ENCODE data around the gene MRPL50. TPM values are rescaled to one million over a fixed set of nuclear protein-coding genes. Genes with fewer than 3 reads are reported as not detected.

Gene MRPL50
- total RNA-seq (2014; rRNA removed; shearing (Covaris generic); ENCODE audit: low replicate concordance) = 14.3 and 18.6 TPM in 2 replicates

DNA sequence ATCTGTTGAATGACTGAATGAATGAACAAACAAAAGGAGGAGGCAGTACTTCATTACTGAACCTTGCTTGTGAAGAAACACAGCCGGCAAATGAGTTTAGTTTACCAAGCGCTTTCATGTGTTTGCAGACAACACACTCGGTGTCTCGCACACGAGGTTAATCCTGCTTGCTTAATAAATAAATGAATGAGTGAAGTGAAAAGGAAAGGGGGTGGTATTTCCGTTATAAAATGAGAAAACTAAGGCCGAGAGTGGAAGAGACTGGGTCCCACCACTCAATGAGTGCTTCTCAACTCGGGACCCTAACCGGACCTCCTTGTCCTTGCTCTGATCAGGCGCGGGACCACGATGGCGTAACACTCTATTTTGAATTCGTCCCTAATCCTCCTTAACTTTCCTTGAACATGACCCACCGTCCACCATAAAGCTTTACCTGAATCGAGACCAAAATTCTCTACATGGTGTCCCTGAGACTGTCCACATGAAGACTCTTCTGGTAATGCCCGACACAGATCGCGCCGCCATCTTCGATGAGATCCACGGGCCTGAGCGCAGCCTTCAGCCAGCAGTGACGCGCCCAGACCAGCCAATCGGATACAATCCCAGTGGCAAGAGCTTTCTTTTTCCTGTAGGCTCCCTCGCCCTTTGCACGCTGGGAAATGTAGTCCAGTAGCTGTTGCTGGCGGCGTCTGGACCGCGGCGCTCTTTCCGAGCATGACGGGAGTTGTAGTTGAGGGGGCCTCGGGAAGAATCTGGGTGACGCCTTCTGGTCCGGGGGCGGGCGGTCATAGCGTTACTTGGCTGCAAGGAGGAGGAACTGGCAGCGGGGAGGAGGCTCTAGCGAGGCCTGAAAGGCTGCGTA, at the start of gene MRPL50, which contains the start of gene ZNF189:
Gene MRPL50, minus strand, starts transcription at position 551 of the 862 bp plus-strand sequence. Its CDS starts 26 bp downstream, at position 525.
Gene ZNF189, plus strand, starts transcription at position 784 of the 862 bp plus-strand sequence. CDS start 306 bp downstream, outside the sequence.
- H3K27me3 ChIP-seq = no peaks in the 10 kb centered on the region
- DNase-seq = peak; percentile 99
- H3K4me3 ChIP-seq = peak within 1 kb of the TSS; percentile 75
- H3K9me3 ChIP-seq = peaks cover 15% of the 10 kb centered on the region
- peaks cover 71% of the 10 kb centered on the region for H3K36me3 ChIP-seq

DNA sequence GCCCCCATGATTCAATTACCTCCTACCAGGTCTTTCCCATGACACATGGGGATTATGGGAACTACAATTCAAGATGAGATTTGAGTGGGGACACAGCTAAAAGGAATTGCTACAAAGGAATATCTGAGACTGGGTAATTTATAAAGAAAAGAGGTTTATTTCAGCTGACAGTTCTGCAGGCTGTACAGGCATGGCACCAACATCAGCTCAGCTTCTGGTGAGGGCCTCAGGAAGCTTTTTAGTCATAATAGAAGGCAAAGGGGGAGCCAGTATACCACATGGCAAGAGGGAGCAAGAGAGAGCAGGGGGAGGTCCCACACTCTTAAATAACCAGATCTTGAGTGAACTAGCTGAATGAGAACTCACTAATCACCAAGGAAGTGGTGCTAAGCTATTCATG, 48.3 kb upstream of the MRPL50 start:
- H3K27me3 ChIP-seq = no peaks in the 10 kb centered on the region
- H3K4me3 ChIP-seq = no peak overlapping the region
- H3K9me3 ChIP-seq = no peaks in the 10 kb centered on the region
- DNase-seq = no peak
- no peaks in the 10 kb centered on the region for H3K36me3 ChIP-seq

DNA sequence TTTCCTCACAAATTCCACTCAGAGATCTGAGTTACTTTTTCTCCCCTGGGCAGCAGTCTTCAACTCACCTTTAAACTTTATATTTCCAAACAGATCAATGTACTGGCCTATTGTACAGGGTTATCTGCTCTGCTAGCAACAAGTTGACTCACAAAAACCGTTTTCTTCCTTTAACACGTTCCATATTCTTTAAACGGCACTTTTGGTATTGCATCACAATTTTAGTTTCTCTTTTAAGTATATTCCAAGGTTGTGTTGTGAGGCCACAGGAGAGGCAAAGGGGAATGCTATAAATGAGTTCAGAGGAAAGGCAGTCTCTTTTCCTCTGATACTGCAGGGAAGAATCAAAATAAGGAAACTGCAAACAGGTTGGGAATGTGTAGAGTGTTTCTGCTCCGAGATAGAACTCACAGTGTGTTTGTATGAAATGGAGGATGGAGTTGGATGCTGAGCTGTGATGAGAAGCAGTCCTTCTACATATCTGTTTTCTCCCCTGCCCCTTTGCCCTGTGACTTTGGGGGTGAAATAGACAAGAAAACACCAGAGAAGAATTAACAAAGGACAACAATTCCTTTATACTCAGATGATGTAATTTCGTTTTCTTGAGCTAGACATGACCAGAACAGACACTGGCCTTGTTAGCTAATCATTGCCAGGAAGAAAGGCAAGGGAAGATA, 47.1 kb upstream of the MRPL50 start:
- DNase-seq = no peak
- Histone ChIP-seq H3K36me3 (no peaks in the 10 kb centered on the region), H3K9me3 (no peaks in the 10 kb centered on the region), H3K27me3 (no peaks in the 10 kb centered on the region), H3K4me3 (peak overlapping the region; percentile 32)

DNA sequence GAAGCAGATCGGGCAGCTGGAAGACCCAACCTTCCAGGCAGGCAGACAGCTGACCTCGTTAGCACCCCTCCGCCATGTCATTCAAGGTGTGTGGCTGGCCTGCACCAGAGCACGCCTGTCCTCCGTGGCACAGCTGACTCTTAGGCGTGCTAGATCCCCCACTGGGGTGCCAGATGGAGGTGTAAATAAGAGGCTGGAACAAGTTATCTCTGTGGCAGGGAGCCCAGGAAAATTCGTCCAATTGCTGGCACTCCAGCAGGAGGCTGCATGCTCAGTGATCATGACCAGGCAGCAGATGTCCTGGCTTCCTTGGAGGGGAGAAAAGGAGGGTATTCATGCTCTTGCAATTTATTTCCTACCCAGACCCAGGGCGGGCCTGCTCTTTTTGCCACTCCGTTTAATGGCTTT, 45.0 kb upstream of the MRPL50 start:
- Histone ChIP-seq H3K9me3 (peaks cover 4% of the 10 kb centered on the region; the same call in 1 of the 2 replicates), H3K36me3 (no peaks in the 10 kb centered on the region), H3K27me3 (no peaks in the 10 kb centered on the region), H3K4me3 (no peak overlapping the region)
- no peak for DNase-seq

DNA sequence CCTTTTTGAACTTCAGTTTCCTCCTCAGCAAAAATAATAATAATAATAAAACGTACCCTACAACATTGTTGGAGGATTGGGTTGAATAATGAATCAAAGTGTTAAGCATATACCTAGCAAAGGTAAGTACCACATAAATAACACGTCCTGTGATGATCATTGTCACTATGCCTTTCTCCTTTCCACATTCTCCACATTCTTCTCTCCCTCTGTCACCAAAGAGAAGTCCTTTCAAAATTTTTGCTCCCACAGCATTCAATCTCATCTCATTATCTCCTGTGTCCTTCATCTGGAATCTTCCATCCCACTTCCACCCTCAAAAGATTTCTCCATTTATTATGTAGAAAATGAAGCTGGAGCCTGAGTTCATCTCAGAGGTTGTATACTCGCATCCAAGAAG, 44.3 kb upstream of the MRPL50 start:
- H3K27me3 ChIP-seq = no peaks in the 10 kb centered on the region
- H3K36me3 ChIP-seq = no peaks in the 10 kb centered on the region
- DNase-seq = no peak
- H3K9me3 ChIP-seq = peaks cover 4% of the 10 kb centered on the region; the same call in 1 of the 2 replicates
- H3K4me3 ChIP-seq = no peak overlapping the region

DNA sequence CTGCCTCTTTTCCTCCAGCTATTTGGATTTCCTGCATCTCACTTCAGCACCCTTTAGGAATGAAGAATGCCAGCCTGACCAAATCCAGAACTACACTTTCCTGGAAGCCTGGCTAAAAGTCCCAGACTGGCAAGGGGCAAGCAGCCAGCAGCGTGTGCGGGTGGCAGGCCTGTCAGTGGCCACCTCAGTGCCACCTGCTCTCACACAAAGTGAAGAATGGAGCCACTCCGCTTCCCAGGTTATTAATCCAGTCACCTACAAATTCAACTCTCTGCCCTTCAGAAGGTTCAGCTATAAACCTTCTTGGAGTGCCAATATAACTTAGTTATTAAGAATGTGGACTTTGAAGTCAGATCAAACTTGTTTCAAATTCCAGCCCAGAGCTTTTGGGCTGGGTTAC, 43.9 kb upstream of the MRPL50 start:
- no peak overlapping the region for H3K4me3 ChIP-seq
- DNase-seq = no peak
- H3K9me3 ChIP-seq = peaks cover 4% of the 10 kb centered on the region; the same call in 1 of the 2 replicates
- H3K36me3 ChIP-seq = no peaks in the 10 kb centered on the region
- H3K27me3 ChIP-seq = no peaks in the 10 kb centered on the region

DNA sequence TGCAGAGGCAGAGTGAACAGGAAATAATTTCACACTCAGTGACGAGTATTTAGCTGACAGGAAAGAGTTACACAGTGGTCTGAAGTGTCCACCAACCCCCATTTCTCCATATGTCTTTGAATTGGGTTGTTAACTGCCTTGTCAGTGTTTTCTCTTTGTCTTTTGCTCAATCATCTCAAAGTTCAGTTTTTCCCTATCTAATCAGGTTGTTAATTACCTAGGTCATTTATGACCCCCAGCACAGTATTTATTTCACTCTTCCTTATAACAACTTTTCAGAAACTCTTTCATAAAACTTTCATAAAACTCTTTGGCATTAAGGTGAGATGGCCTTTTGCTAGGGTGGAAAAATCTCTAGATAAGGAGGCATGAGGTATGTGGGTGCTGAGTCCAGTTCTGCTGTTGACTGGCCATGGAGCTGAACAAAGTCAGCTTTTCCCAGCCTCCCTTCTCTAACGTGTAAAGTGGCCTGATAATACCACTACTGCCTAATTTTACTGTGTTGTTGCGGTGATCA, 42.4 kb upstream of the MRPL50 start:
- no peak for DNase-seq
- Histone ChIP-seq H3K27me3 (peaks cover 4% of the 10 kb centered on the region; the same call in 1 of the 2 replicates), H3K9me3 (peaks cover 4% of the 10 kb centered on the region; the same call in 1 of the 2 replicates), H3K36me3 (no peaks in the 10 kb centered on the region), H3K4me3 (no peak overlapping the region)

DNA sequence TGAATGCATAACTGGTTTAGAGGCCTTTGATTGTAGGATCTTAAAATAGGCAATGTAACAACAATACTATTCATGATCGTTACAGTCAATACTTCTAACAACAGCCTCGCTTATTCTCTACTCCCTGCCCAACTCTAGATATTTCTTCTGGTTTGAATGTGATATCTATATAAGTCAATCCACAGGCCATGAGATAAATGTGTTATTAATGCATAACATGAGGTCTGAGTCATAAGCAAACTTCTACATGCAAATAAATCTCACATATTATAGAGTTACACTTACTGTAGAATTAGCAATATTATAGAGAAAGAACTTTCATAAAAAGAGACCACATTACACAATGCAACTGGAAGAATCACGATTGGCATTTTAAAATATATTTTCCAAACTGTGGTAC, 40.1 kb upstream of the MRPL50 start:
- no peaks in the 10 kb centered on the region for H3K36me3 ChIP-seq
- peaks cover 4% of the 10 kb centered on the region; the same call in 1 of the 2 replicates for H3K9me3 ChIP-seq
- peaks cover 4% of the 10 kb centered on the region; the same call in 1 of the 2 replicates for H3K27me3 ChIP-seq
- no peak overlapping the region for H3K4me3 ChIP-seq
- no peak for DNase-seq

DNA sequence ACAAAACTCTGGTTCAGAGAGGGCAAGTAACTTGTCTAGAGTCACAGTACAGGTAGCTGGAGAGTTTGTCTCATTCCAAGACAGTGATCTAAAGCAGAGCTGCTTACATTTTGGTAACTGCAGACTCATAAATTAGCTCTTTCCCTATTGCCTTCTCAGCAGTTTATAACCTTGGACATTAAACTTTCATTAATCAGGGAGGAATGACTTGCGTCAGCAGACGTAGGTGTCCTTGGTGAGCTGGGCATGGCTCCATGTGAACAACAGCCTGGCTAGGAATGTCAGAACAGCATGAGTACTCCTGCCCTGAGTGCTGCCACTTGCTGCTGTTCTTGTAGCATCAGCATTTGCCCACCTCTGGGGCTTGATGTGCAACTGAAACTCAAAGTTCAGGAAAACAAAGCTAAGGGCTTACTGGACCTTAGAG, 39.4 kb upstream of the MRPL50 start:
- peaks cover 4% of the 10 kb centered on the region; the same call in 1 of the 2 replicates for H3K9me3 ChIP-seq
- DNase-seq = no peak
- H3K27me3 ChIP-seq = peaks cover 4% of the 10 kb centered on the region; the same call in 1 of the 2 replicates
- no peaks in the 10 kb centered on the region for H3K36me3 ChIP-seq
- H3K4me3 ChIP-seq = no peak overlapping the region

DNA sequence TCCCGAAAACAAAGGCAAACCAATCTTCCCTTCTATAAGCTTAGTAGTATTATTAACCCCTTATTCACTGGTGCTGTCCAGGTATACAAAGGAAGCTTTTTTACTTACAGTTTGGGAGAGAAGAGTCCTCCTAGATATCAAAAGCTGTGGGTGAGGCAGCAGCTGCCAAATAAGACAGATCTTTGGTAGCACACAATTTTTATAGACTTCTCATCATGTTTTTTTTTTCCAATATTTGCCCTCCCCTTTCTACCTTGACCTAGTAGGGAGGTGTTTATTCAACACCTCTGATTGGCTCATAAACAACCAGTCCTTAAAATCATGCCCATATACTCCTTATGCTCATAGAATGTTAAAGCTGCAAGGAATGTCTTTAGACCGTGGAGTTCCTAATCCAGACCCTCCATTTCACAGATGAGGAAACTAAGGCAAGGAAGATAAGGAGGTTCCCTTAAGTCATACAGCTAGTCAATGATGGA, 37.2 kb upstream of the MRPL50 start, which contains the start of gene ALDOB:
Gene ALDOB, minus strand, starts transcription at position 174 of the 479 bp plus-strand sequence. CDS start 4,887 bp downstream, outside the sequence.
- H3K4me3 ChIP-seq = no peak within 1 kb of the TSS
- peaks cover 4% of the 10 kb centered on the region; the same call in 1 of the 2 replicates for H3K27me3 ChIP-seq
- DNase-seq = no peak
- no peaks in the 10 kb centered on the region for H3K36me3 ChIP-seq
- peaks cover 4% of the 10 kb centered on the region; the same call in 1 of the 2 replicates for H3K9me3 ChIP-seq

DNA sequence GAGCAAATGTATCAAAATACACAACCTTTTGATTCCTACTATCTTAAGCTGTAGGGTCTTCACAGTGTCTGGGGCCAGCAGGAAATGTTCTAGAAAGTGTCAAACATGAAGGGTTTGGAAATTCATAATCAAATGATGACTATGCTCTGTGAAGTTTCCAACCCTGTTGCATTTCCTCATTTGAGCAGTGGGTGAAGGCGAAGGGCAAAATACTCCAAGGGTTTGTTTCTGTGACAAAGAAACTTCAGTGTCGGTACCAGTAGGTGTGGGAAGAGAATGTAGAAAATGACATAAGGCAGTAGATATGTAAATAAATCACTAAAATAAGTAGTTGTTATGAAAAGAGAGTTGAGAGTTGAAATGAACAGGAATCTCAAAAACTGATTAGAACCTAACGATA, 36.6 kb upstream of the MRPL50 start:
- Histone ChIP-seq H3K4me3 (no peak overlapping the region), H3K9me3 (peaks cover 3% of the 10 kb centered on the region; the same call in 1 of the 2 replicates), H3K27me3 (peaks cover 4% of the 10 kb centered on the region; the same call in 1 of the 2 replicates), H3K36me3 (no peaks in the 10 kb centered on the region)
- DNase-seq = no peak

DNA sequence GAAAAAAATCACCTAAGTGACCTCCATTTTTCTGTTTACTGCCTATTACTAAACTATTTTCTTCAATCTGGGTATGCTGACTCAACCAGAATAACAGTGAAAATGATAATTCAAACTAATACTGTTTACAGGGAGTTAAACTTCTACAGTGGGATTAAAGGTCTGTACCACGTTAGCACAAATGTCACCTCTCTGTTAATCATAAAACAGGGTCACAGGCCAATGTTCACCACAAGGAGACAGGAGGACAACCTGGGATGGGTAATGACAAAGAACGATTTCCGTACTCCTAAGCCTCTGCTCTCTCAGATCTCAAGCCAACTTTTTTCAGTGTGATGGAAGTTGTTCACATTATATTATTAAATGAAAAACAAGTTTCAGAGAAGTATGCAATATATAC, 34.8 kb upstream of the MRPL50 start:
- Histone ChIP-seq H3K36me3 (no peaks in the 10 kb centered on the region), H3K4me3 (no peak overlapping the region), H3K27me3 (peaks cover 4% of the 10 kb centered on the region; the same call in 1 of the 2 replicates), H3K9me3 (no peaks in the 10 kb centered on the region)
- DNase-seq = no peak

DNA sequence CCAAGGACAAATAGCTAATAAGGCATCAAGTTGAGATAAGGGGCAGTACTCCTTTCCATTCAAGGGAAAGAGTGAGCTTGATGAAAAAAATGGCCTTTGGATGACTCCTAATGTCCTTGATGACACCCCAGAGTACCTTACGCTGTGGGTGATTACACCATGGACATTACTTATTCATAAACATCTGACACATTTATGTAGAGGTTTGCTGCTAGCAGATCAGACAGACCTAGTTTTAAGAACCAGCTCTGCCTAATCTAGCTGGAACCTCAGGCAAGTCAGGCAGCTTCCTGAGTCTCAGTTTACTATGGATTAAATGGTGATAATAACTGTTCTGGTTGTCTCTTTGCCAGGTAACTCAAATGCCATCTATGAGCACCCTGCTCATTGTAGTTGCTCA, 34.3 kb upstream of the MRPL50 start:
- Histone ChIP-seq H3K4me3 (no peak overlapping the region), H3K9me3 (no peaks in the 10 kb centered on the region), H3K36me3 (no peaks in the 10 kb centered on the region), H3K27me3 (peaks cover 4% of the 10 kb centered on the region; the same call in 1 of the 2 replicates)
- no peak for DNase-seq

DNA sequence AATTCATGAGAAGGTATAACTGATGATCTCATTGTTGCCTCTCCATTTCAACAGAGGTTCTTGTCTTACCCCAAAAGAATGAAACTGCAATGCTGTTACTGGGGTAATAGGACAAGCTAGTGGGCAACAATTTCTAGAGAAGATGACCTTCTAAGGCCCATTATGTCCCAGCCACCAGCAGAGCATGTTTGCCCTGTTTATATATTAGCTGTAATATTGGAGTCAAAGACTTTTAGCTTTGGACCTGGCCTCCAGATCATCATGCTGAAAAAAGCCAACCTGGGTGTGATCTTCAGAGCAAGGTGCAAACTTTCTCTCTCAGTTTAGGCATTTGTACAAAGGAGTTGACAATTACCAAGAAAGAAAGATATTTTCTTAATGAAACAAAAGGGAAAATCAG, 33.8 kb upstream of the MRPL50 start:
- Histone ChIP-seq H3K36me3 (no peaks in the 10 kb centered on the region), H3K4me3 (no peak overlapping the region), H3K9me3 (no peaks in the 10 kb centered on the region), H3K27me3 (peaks cover 4% of the 10 kb centered on the region; the same call in 1 of the 2 replicates)
- DNase-seq = no peak

DNA sequence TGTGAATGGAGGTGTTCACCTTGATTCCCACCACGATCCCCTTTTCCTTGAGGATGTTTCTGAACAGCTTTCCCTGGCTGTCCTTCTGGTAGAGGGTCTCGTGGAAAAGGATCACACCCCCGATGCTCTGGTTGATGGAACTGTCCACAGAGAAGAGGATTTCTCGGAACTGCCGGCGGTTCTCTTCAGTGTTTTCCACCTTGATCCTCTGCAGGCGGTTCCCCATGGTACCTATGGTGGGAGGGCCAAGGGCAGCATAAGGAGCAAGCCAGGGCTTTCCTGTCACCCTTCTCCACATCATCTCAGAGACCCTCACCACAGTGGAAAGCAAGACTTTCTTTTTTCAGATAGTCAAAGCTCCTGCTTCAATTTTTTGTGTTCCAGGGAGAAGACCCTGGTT, 31.3 kb upstream of the MRPL50 start:
- Histone ChIP-seq H3K9me3 (no peaks in the 10 kb centered on the region), H3K27me3 (no peaks in the 10 kb centered on the region; the same call in 1 of the 2 replicates), H3K36me3 (no peaks in the 10 kb centered on the region), H3K4me3 (no peak overlapping the region)
- DNase-seq = no peak

DNA sequence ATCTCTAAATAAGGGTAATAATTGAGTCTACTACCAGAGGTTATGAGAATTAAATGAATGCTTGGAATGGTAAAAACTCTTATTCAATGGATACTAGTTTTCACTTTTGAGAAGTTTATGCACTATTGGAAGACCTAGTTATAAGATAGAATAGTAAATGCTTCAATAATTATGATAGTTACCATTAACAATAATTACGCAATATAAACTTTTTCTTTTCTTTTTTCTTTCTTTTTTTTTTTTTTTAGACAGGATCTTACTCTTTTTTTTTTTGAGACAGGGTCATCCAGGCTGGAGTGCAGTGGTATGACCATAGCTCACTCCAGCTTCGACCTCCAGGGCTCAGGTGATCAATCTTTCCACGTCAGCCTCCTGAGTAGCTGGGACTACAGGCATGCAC, 30.5 kb upstream of the MRPL50 start:
- H3K4me3 ChIP-seq = no peak overlapping the region
- no peaks in the 10 kb centered on the region for H3K9me3 ChIP-seq
- no peak for DNase-seq
- H3K36me3 ChIP-seq = no peaks in the 10 kb centered on the region
- no peaks in the 10 kb centered on the region; the same call in 1 of the 2 replicates for H3K27me3 ChIP-seq
